ENCODE measurements around the gene VAT1L. TPM values are rescaled to one million over a fixed set of nuclear protein-coding genes. Genes with fewer than 3 reads are reported as not detected.

The VAT1L gene
- total RNA-seq, 2 donors from 2014 or later = 0.33 to 2.3 TPM

DNA sequence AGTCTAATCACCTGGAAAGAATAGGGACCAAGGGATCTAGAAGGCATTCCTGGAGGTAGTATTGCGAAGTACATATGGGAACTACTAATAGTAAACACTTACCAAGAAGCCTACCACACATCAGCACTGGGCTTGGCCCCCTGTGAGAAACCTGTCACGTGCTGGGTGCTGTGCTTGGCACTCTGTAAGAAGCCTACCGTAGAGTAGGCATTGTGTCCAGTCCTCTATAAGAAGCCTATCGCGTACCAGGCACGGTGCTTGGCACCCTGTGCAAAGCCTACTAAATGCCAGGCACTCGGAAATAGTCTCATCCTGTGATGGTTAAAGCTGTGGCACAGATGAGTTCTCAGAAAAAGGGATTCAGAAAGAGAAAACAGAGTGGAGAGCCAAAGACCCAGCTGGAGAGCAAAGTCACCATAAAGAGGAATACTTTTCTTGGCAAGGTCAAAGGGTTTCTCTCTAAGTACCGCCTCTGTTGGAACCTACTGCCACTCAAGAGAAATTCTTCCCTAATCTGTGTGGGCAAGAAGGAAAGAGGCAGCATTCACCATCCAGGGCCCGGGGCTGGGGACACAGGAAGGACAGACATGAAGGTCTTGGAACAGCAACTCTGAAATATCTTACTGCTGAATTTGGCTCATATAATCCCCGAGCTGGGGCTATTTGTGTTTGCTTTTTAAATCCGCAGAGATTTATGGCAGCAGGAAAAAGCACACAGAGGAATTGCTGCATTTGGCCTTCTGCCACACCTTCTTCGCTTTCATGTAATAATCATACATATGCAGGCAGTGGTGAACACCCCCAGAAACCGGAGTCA is 81.8 kb downstream of the VAT1L start:
- 49 to 54% methylated on average over 13 of the region's 13 CpGs for WGBS, 2 donors
- ATAC-seq (peak; percentile 48), DNase-seq (no peak)
- peaks cover 20% of the 10 kb centered on the region for H3K4me1 ChIP-seq
- no peaks in the 10 kb centered on the region for H3K36me3 ChIP-seq (replicated peaks in 1 of 2; ENCODE audit: insufficient read depth in 1 of 2, low read depth in 2 of 2)
- H3K4me3 ChIP-seq = no peak overlapping the region
- intact Hi-C loops (cut with DNase I) = no loop called here
- no peaks in the 10 kb centered on the region for H3K27me3 ChIP-seq
- no peaks in the 10 kb centered on the region for H3K9me3 ChIP-seq
- H3K27ac ChIP-seq = no peak overlapping the region
- no peak for TF ChIP-seq POLR2A (IDR thresholded peaks at IDR 0.05)
- TF ChIP-seq, protein P1, sequence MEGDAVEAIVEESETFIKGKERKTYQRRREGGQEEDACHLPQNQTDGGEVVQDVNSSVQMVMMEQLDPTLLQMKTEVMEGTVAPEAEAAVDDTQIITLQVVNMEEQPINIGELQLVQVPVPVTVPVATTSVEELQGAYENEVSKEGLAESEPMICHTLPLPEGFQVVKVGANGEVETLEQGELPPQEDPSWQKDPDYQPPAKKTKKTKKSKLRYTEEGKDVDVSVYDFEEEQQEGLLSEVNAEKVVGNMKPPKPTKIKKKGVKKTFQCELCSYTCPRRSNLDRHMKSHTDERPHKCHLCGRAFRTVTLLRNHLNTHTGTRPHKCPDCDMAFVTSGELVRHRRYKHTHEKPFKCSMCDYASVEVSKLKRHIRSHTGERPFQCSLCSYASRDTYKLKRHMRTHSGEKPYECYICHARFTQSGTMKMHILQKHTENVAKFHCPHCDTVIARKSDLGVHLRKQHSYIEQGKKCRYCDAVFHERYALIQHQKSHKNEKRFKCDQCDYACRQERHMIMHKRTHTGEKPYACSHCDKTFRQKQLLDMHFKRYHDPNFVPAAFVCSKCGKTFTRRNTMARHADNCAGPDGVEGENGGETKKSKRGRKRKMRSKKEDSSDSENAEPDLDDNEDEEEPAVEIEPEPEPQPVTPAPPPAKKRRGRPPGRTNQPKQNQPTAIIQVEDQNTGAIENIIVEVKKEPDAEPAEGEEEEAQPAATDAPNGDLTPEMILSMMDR (IDR thresholded peaks at IDR 0.05) = no peak

DNA sequence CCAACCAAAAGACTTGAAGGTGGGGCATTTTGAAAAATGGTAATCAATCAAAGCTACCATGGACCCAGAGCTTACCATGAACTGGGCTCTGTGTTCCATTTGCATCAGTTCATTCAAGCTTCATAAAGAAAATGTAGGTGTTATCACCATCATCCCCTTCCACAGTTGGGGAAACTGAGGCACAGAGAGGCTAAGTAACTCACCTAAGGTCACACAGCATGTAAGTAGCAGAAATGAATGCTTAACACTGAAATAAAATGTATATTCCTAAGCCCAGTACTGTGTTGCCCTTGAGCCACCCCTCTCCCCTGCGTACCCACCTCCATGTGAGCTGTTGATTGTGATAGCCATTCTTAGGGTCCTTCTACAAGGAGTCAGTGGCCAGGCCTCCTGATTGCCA is 83.6 kb downstream of the VAT1L start:
- 77 to 92% methylated on average over 1 of the region's 1 CpG for WGBS, 2 donors
- no peak for DNase-seq
- H3K27ac ChIP-seq = no peak overlapping the region
- H3K27me3 ChIP-seq = no peaks in the 10 kb centered on the region
- no peaks in the 10 kb centered on the region for H3K36me3 ChIP-seq (replicated peaks in 1 of 2; ENCODE audit: insufficient read depth in 1 of 2, low read depth in 2 of 2)
- H3K4me1 ChIP-seq = peaks cover 8% of the 10 kb centered on the region
- ATAC-seq = no peak
- intact Hi-C loops (cut with DNase I) = no loop called here
- H3K4me3 ChIP-seq = no peak overlapping the region
- TF ChIP-seq POLR2A (IDR thresholded peaks at IDR 0.05) = no peak
- TF ChIP-seq, protein P1 (IDR thresholded peaks at IDR 0.05) = no peak
- no peaks in the 10 kb centered on the region for H3K9me3 ChIP-seq

DNA sequence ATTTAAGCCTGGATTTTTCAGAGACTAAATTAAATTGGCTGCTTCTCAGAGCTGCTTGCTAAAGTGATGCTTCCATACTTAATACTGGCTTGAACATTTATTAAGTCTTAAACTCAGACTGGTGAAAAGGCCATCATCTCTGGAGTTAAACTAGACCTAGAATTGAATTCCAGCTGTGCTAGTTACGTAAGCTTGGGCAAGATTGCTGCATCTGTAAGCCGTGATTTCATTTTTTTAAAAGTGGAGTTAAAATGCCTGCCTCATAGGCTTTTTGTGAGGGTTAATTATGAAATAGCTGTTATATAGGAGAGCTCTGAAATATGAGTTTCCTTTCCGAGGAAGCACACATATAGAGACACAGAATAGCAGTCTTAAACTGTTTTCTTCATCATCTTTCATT is 84.7 kb downstream of the VAT1L start:
- no peak for TF ChIP-seq POLR2A (IDR thresholded peaks at IDR 0.05)
- TF ChIP-seq, protein P1 (IDR thresholded peaks at IDR 0.05) = no peak
- H3K9me3 ChIP-seq = no peaks in the 10 kb centered on the region
- intact Hi-C loops (cut with DNase I) = no loop called here
- H3K4me1 ChIP-seq = peaks cover 6% of the 10 kb centered on the region
- ATAC-seq (no peak), DNase-seq (no peak)
- 86 to 89% methylated on average over 3 of the region's 3 CpGs for WGBS, 2 donors
- H3K36me3 ChIP-seq (replicated peaks in 1 of 2; ENCODE audit: insufficient read depth in 1 of 2, low read depth in 2 of 2) = no peaks in the 10 kb centered on the region
- no peak overlapping the region for H3K27ac ChIP-seq
- H3K27me3 ChIP-seq = no peaks in the 10 kb centered on the region
- H3K4me3 ChIP-seq = no peak overlapping the region

DNA sequence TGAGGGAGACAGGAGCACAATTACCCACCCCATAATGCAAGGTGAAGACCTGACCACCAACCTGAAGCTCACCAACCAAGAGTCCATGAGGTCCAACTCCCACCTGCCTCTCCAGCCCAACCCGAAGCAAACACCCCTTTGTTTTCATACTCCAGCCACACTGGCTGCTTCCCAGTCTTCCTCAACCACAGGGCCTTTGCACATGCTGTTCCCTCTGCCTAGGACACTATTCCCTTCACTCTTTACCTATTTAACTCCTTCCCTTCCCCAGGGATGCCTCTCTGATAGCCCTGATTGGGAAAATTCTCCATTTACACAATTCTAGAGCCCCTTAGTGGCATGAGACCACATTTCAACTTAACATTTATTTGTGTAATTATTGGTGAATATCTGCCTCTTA is 86.0 kb downstream of the VAT1L start:
- H3K36me3 ChIP-seq (replicated peaks in 1 of 2; ENCODE audit: insufficient read depth in 1 of 2, low read depth in 2 of 2) = no peaks in the 10 kb centered on the region
- DNase-seq = no peak
- no peaks in the 10 kb centered on the region for H3K9me3 ChIP-seq
- no peak for ATAC-seq
- H3K4me1 ChIP-seq = peaks cover 6% of the 10 kb centered on the region
- H3K4me3 ChIP-seq = no peak overlapping the region
- TF ChIP-seq, protein P1 (IDR thresholded peaks at IDR 0.05) = no peak
- no peak for TF ChIP-seq POLR2A (IDR thresholded peaks at IDR 0.05)
- 88 to 94% methylated on average over 1 of the region's 1 CpG for WGBS, 2 donors
- intact Hi-C loops (cut with DNase I) = no loop called here
- no peaks in the 10 kb centered on the region for H3K27me3 ChIP-seq
- no peak overlapping the region for H3K27ac ChIP-seq

DNA sequence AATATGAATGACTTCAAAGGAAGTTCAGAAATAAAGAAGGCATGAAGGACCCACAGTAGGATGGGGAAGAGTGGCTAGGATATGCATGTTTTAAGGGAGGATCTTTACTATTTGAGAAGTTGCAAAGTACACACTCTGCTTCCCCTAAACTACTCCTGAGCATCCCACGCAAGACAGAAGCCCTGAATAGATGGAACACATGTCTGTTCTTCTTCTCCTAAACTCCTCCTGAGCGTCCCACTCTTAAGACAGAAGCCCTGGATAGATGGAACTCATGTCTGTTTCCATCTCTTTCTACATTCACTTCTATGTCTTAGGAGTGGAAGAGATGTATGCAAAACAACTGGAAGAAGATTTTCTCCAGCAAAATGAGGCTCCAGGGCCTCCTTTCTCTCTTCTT is 88.4 kb downstream of the VAT1L start:
- H3K36me3 ChIP-seq (replicated peaks in 1 of 2; ENCODE audit: insufficient read depth in 1 of 2, low read depth in 2 of 2) = no peaks in the 10 kb centered on the region
- H3K4me1 ChIP-seq = no peaks in the 10 kb centered on the region
- DNase-seq = no peak
- no peaks in the 10 kb centered on the region for H3K9me3 ChIP-seq
- 71 to 83% methylated on average over 2 of the region's 2 CpGs for WGBS, 2 donors
- TF ChIP-seq, protein P1 (IDR thresholded peaks at IDR 0.05) = no peak
- no peak for TF ChIP-seq POLR2A (IDR thresholded peaks at IDR 0.05)
- no peak overlapping the region for H3K27ac ChIP-seq
- no peak for ATAC-seq
- no peaks in the 10 kb centered on the region for H3K27me3 ChIP-seq
- intact Hi-C loops (cut with DNase I) = no loop called here
- H3K4me3 ChIP-seq = no peak overlapping the region
